H9 (cell line): ENCODE results near the gene KLHL10. TPM values are rescaled to one million over a fixed set of nuclear protein-coding genes. Genes with fewer than 3 reads are reported as not detected.

Experiments used
- DNase-seq: peaks from one replicate; pipeline ENCODE4 v3.0.0-alpha.2; 2017
- H2AFZ ChIP-seq: one replicate; pipeline ENCODE4 v1.6.1; 2013; ENCODE audit warnings: mild to moderate bottlenecking, low read length, control low read depth, moderate library complexity
- H2AK5ac ChIP-seq: 2 replicates; pipeline ENCODE4 v1.6.1; 2013; ENCODE audit warnings: low read length, control low read depth, mixed read lengths; ENCODE audit not compliant: insufficient read length
- H2BK120ac ChIP-seq: one replicate; pipeline ENCODE4 v1.6.1; 2013; ENCODE audit warnings: low read depth, mild to moderate bottlenecking, low read length, control low read depth, inconsistent platforms; ENCODE audit not compliant: poor library complexity, severe bottlenecking
- H2BK12ac ChIP-seq: 2 replicates; pipeline ENCODE4 v1.6.1; 2013; ENCODE audit warnings: low read length, control low read depth, mixed read lengths, low read depth; ENCODE audit not compliant: insufficient read length
- H2BK15ac ChIP-seq: 2 replicates; pipeline ENCODE4 v1.6.1; 2013; ENCODE audit warnings: low read depth, low read length, control low read depth
- H2BK20ac ChIP-seq: one replicate; pipeline ENCODE4 v1.6.1; 2013; ENCODE audit warnings: low read depth, mild to moderate bottlenecking, low read length, control low read depth, inconsistent platforms; ENCODE audit not compliant: poor library complexity, severe bottlenecking
- H2BK5ac ChIP-seq: 2 replicates; pipeline ENCODE4 v1.6.1; 2013; ENCODE audit warnings: low read length, control low read depth, mixed read lengths; ENCODE audit not compliant: insufficient read length
- H3K14ac ChIP-seq: 2 replicates; pipeline ENCODE4 v1.6.1; 2013; ENCODE audit warnings: low read length, control low read depth; ENCODE audit not compliant: insufficient read depth
- H3K18ac ChIP-seq: 2 replicates; pipeline ENCODE4 v1.6.1; 2013; ENCODE audit warnings: low read depth, mild to moderate bottlenecking, mixed read lengths, low read length, control low read depth; ENCODE audit not compliant: insufficient read length
- H3K23ac ChIP-seq: 2 replicates; pipeline ENCODE4 v1.6.1; 2013; ENCODE audit warnings: low read length, control low read depth, mixed read lengths, low read depth; ENCODE audit not compliant: insufficient read length
- H3K23me2 ChIP-seq: 2 replicates; pipeline ENCODE4 v1.6.1; 2013; ENCODE audit warnings: low read depth, mild to moderate bottlenecking, mixed read lengths, low read length, control low read depth; ENCODE audit not compliant: insufficient read length, poor library complexity, severe bottlenecking
- H3K27ac ChIP-seq: 2 replicates; pipeline ENCODE4 v1.5.1; 2013; ENCODE audit warnings: low read length, control low read depth, mixed read lengths, low read depth; ENCODE audit not compliant: insufficient read length
- H3K27me3 ChIP-seq: 2 replicates; pipeline ENCODE4 v1.6.1; 2013; ENCODE audit warnings: low read length, control low read depth, inconsistent platforms; ENCODE audit not compliant: insufficient read depth
- H3K4ac ChIP-seq: 2 replicates; pipeline ENCODE4 v1.6.1; 2013; ENCODE audit warnings: low read depth, mild to moderate bottlenecking, control low read depth, inconsistent platforms, low read length, moderate library complexity
- H3K4me1 ChIP-seq: 2 replicates; pipeline ENCODE4 v1.6.1; 2013; ENCODE audit warnings: low read length, control low read depth, inconsistent platforms; ENCODE audit not compliant: insufficient read depth
- H3K4me2 ChIP-seq: 2 replicates; pipeline ENCODE4 v1.6.1; 2013; ENCODE audit warnings: low read length, control low read depth, mixed read lengths; ENCODE audit not compliant: insufficient read length, insufficient read depth
- H3K56ac ChIP-seq: 2 replicates; pipeline ENCODE4 v1.6.1; 2013; ENCODE audit warnings: low read depth, mild to moderate bottlenecking, mixed read lengths, low read length, control low read depth; ENCODE audit not compliant: insufficient read length
- H3K79me1 ChIP-seq: 2 replicates; pipeline ENCODE4 v1.6.1; 2013; ENCODE audit warnings: low read depth, mild to moderate bottlenecking, moderate library complexity, low read length, control low read depth, inconsistent platforms; ENCODE audit not compliant: insufficient read depth, poor library complexity, severe bottlenecking
- H3K79me2 ChIP-seq: 2 replicates; pipeline ENCODE4 v1.6.1; 2013; ENCODE audit warnings: low read length, control low read depth, inconsistent platforms; ENCODE audit not compliant: insufficient read depth
- H3K9ac ChIP-seq: 2 replicates; pipeline ENCODE4 v1.6.1; 2013; ENCODE audit warnings: low read length, control low read depth, mixed read lengths; ENCODE audit not compliant: insufficient read length; ENCODE audit errors: extremely low read depth
- H3K9me3 ChIP-seq: one replicate; pipeline ENCODE4 v1.6.1; 2013; ENCODE audit warnings: low read depth, low read length, inconsistent platforms; ENCODE audit not compliant: control insufficient read depth
- H3T11ph ChIP-seq: one replicate; pipeline ENCODE4 v1.6.1; 2013; ENCODE audit warnings: mild to moderate bottlenecking, low read length, control low read depth, inconsistent platforms
- H4K20me1 ChIP-seq: one replicate; pipeline ENCODE4 v1.6.1; 2013; ENCODE audit not compliant: control insufficient read depth, insufficient read length, insufficient read depth
- H4K5ac ChIP-seq: 2 replicates; pipeline ENCODE4 v1.6.1; 2013; ENCODE audit warnings: low read depth, mild to moderate bottlenecking, mixed read lengths, low read length, control low read depth; ENCODE audit not compliant: insufficient read length
- H4K8ac ChIP-seq: replicated peaks from 2 replicates; pipeline ENCODE4 v1.6.1; 2013; ENCODE audit warnings: low read length, control low read depth, mixed read lengths, low read depth; ENCODE audit not compliant: insufficient read length
- H4K91ac ChIP-seq: 2 replicates; pipeline ENCODE4 v1.6.1; 2013; ENCODE audit warnings: low read depth, mild to moderate bottlenecking, moderate library complexity, mixed read lengths, low read length, control low read depth; ENCODE audit not compliant: insufficient read length
- H3K27ac Mint-ChIP-seq, 3 experiments: 2 replicates in 2 of 3; 3 replicates in 1 of 3; pipeline ENCODE4 v1.8.0; 2020 to 2021; ENCODE audit warnings: mixed read lengths in 3 of 3, mild to moderate bottlenecking in 1 of 3, moderate library complexity in 1 of 3
- H3K27me3 Mint-ChIP-seq: 2 replicates; pipeline ENCODE4 v1.8.0; 2021; ENCODE audit warnings: low read depth, mild to moderate bottlenecking, moderate library complexity, mixed read lengths
- H3K36me3 Mint-ChIP-seq, 3 experiments: 2 replicates in 2 of 3; 3 replicates in 1 of 3; pipeline ENCODE4 v1.8.0; 2020 to 2021; ENCODE audit warnings: low read depth in 3 of 3, mixed read lengths in 3 of 3; ENCODE audit not compliant: insufficient read depth in 1 of 3
- H3K4me1 Mint-ChIP-seq, 2 experiments: 2 replicates each; pipeline ENCODE4 v1.8.0; 2020; ENCODE audit warnings: mixed read lengths in 2 of 2
- H3K4me3 Mint-ChIP-seq, 2 experiments: 2 replicates in 1 of 2; 3 replicates in 1 of 2; pipeline ENCODE4 v1.8.0; 2020 to 2021; ENCODE audit warnings: mild to moderate bottlenecking in 2 of 2, mixed read lengths in 2 of 2, moderate library complexity in 1 of 2
- H3K9me3 Mint-ChIP-seq, 2 experiments: 2 replicates in 1 of 2; 3 replicates in 1 of 2; pipeline ENCODE4 v1.8.0; 2020; ENCODE audit warnings: mild to moderate bottlenecking in 2 of 2, mixed read lengths in 2 of 2, moderate library complexity in 1 of 2
- CTCF ChIP-seq: fragments of 200-600 bp; sonication (generic); conservative IDR thresholded peaks from 3 replicates; pipeline ENCODE4 v1.8.0; 2021; ENCODE audit warnings: antibody characterized with exemption, mild to moderate bottlenecking
- WGBS: extraction: QIAGEN DNeasy Blood & Tissue Kit; methylation state at CpG from one replicate; pipeline ENCODE4 v1.1.7; 2013; ENCODE audit warnings: missing lambda C conversion rate, low lambda C conversion rate, mixed read lengths; ENCODE audit not compliant: insufficient read length; ENCODE audit errors: extremely low coverage; 5-methylcytosine and 5-hydroxymethylcytosine counted together
- total RNA-seq: library from RNA; stranded (reverse); gene quantifications from 2 replicates; pipeline ENCODE4 v1.2.1, GENCODE V29; 2021

The KLHL10 gene
- total RNA-seq, 1 experiment from 2014 or later = 0.46 TPM

GRCh38 chr17:41864836-41865595, 27.4 kb downstream of the KLHL10 start, which contains the start of gene KLHL11:
Gene KLHL11 (minus strand): TSS chr17:41865423. CDS start chr17:41865370, 53 bp downstream.
- Histone ChIP-seq H3K4ac (no peak within 1 kb of the TSS), H3K4me1 (peaks cover 5% of the 10 kb centered on the region; the same call in 1 of the 2 replicates), H3K9ac (peak within 1 kb of the TSS; percentile 48), H2AK5ac (no peak within 1 kb of the TSS), H3T11ph (no peak within 1 kb of the TSS), H3K23ac (no peak within 1 kb of the TSS), H3K56ac (no peak within 1 kb of the TSS), H3K79me2 (peaks cover 13% of the 10 kb centered on the region; the same call in 1 of the 2 replicates), H2BK15ac (no peak within 1 kb of the TSS; the same call in 1 of the 2 replicates), H3K27ac (no peak within 1 kb of the TSS), H2AFZ (no peak within 1 kb of the TSS), H2BK12ac (no peak within 1 kb of the TSS), H3K9me3 (no peaks in the 10 kb centered on the region), H2BK5ac (no peak within 1 kb of the TSS), H4K8ac (no peak within 1 kb of the TSS), H3K18ac (peak within 1 kb of the TSS; percentile 83), H2BK20ac (no peak within 1 kb of the TSS), H2BK120ac (no peak within 1 kb of the TSS), H3K27me3 (no peaks in the 10 kb centered on the region), H3K4me2 (peak within 1 kb of the TSS; percentile 99), H4K5ac (no peak within 1 kb of the TSS), H3K14ac (peak within 1 kb of the TSS; percentile 93), H4K91ac (no peak within 1 kb of the TSS), H3K23me2 (peaks cover 18% of the 10 kb centered on the region), H3K79me1 (no peaks in the 10 kb centered on the region), H4K20me1 (no peaks in the 10 kb centered on the region)
- peaks cover 20 to 37% (median 36%) of the 10 kb centered on the region in 3 experiments; a peak in 6 of 7 replicates for H3K36me3 Mint-ChIP-seq
- no peaks in the 10 kb centered on the region for H3K9me3 Mint-ChIP-seq
- no CpG with 5 or more reads among the region's 90 CpGs for WGBS
- no peak within 1 kb of the TSS; a peak in 3 of 5 replicates for H3K4me3 Mint-ChIP-seq
- TF ChIP-seq CTCF = no peak
- no peaks in the 10 kb centered on the region for H3K27me3 Mint-ChIP-seq
- peak within 1 kb of the TSS; percentile 66 to 92 (median 83); a peak in 5 of 7 replicates for H3K27ac Mint-ChIP-seq
- DNase-seq = peak; percentile 97
- peaks cover 19 to 20% of the 10 kb centered on the region in 2 experiments for H3K4me1 Mint-ChIP-seq
